K562 (cell line): ENCODE results near the gene CBX4. TPM values are rescaled to one million over a fixed set of nuclear protein-coding genes. Genes with fewer than 3 reads are reported as not detected.

Source experiments
- KAT7 ChIP-seq: sonication (generic); formaldehyde crosslinking; IDR thresholded peaks from 2 replicates; pipeline ENCODE4 v1.8.0; 2022; ENCODE audit warnings: missing genetic modification reagents, mild to moderate bottlenecking, borderline replicate concordance
- PHF8 ChIP-seq: fragments of 200-600 bp; sonication (generic); IDR thresholded peaks from 2 replicates; pipeline ENCODE4 v1.6.1; 2012; ENCODE audit warnings: mixed run types, mild to moderate bottlenecking, inconsistent platforms, low read length, moderate library complexity, borderline replicate concordance
- SOX6 ChIP-seq: fragments of 450-650 bp; IDR thresholded peaks from 2 replicates; pipeline ENCODE4 v1.6.1; 2014; ENCODE audit warnings: mild to moderate bottlenecking
- polyA plus RNA-seq, 8 experiments: library from polyadenylated mRNA; depleted of rRNA in 4 of 8; stranded (reverse) in 5 of 8; unstranded in 3 of 8; fragments of >200 nt; fragmentation: Nextera tagmentation in 2 of 8; fragmentation: Illumina TruSeq in 1 of 8; extraction: Ambion mirVana in 2 of 8; extraction: Trizol in 1 of 8; gene quantifications; 2 replicates each; pipeline versions ENCODE4 v1.2.1 to v1.2.3, GENCODE V29; 2011 to 2014; ENCODE audit warnings: inconsistent platforms in 1 of 8, missing spikeins in 1 of 8
- total RNA-seq, 7 experiments: library from RNA; depleted of rRNA in 6 of 7; stranded (reverse); fragments of >200 nt in 6 of 7; fragmentation: Illumina TruSeq in 2 of 7; extraction: Trizol in 2 of 7; gene quantifications; 2 replicates each; pipeline versions ENCODE4 v1.2.1 to v1.2.3, GENCODE V29; 2011 to 2021; ENCODE audit warnings: low replicate concordance in 1 of 7
- TF ChIP-seq, protein P1 (sequence below), 2 experiments: fragments of 450-650 bp; IDR thresholded peaks; 2 replicates each; pipeline ENCODE4 v1.6.1; 2016; ENCODE audit warnings: mild to moderate bottlenecking in 2 of 2, borderline replicate concordance in 1 of 2, low read depth in 1 of 2, moderate library complexity in 1 of 2
- TF ChIP-seq, protein P2 (sequence below): fragments of 250-450 bp; sonication (Bioruptor Pico); IDR thresholded peaks from 2 replicates; pipeline ENCODE4 v1.4.0; 2020; ENCODE audit warnings: mild to moderate bottlenecking
- TF ChIP-seq, protein P3 (sequence below), 2 experiments: fragments of 450-650 bp; conservative IDR thresholded peaks; 2 replicates each; pipeline ENCODE4 v1.6.1; 2017; ENCODE audit warnings: mild to moderate bottlenecking in 2 of 2, moderate library complexity in 2 of 2

Gene CBX4
- total and polyA plus RNA-seq, 9 of the 15 experiments (the other 6 are each of a cell fraction or from before 2014, with no cell fraction given), result 0.98 to 50.5 (median 10.0) TPM

DNA sequence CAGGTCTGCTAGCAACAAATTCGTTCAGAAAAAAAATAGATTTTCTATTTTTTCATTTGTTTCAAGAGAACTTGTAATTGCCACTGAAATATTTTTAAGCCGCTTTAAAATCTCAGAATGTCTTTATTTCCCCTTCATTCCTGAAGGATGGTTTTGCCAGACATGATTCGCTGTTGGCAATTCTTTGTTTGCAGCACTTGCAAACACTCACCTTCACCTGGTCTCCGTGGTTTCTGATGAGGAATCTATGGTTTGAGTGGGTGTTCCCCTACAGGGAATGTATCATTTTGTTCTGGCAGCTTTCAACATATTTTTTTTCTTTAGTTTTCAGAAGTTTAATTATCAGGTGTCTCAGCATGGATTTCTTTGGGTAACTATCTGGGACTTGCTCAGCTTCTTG is 36.3 kb upstream of the CBX4 start (continued):
- TF ChIP-seq, protein P1, sequence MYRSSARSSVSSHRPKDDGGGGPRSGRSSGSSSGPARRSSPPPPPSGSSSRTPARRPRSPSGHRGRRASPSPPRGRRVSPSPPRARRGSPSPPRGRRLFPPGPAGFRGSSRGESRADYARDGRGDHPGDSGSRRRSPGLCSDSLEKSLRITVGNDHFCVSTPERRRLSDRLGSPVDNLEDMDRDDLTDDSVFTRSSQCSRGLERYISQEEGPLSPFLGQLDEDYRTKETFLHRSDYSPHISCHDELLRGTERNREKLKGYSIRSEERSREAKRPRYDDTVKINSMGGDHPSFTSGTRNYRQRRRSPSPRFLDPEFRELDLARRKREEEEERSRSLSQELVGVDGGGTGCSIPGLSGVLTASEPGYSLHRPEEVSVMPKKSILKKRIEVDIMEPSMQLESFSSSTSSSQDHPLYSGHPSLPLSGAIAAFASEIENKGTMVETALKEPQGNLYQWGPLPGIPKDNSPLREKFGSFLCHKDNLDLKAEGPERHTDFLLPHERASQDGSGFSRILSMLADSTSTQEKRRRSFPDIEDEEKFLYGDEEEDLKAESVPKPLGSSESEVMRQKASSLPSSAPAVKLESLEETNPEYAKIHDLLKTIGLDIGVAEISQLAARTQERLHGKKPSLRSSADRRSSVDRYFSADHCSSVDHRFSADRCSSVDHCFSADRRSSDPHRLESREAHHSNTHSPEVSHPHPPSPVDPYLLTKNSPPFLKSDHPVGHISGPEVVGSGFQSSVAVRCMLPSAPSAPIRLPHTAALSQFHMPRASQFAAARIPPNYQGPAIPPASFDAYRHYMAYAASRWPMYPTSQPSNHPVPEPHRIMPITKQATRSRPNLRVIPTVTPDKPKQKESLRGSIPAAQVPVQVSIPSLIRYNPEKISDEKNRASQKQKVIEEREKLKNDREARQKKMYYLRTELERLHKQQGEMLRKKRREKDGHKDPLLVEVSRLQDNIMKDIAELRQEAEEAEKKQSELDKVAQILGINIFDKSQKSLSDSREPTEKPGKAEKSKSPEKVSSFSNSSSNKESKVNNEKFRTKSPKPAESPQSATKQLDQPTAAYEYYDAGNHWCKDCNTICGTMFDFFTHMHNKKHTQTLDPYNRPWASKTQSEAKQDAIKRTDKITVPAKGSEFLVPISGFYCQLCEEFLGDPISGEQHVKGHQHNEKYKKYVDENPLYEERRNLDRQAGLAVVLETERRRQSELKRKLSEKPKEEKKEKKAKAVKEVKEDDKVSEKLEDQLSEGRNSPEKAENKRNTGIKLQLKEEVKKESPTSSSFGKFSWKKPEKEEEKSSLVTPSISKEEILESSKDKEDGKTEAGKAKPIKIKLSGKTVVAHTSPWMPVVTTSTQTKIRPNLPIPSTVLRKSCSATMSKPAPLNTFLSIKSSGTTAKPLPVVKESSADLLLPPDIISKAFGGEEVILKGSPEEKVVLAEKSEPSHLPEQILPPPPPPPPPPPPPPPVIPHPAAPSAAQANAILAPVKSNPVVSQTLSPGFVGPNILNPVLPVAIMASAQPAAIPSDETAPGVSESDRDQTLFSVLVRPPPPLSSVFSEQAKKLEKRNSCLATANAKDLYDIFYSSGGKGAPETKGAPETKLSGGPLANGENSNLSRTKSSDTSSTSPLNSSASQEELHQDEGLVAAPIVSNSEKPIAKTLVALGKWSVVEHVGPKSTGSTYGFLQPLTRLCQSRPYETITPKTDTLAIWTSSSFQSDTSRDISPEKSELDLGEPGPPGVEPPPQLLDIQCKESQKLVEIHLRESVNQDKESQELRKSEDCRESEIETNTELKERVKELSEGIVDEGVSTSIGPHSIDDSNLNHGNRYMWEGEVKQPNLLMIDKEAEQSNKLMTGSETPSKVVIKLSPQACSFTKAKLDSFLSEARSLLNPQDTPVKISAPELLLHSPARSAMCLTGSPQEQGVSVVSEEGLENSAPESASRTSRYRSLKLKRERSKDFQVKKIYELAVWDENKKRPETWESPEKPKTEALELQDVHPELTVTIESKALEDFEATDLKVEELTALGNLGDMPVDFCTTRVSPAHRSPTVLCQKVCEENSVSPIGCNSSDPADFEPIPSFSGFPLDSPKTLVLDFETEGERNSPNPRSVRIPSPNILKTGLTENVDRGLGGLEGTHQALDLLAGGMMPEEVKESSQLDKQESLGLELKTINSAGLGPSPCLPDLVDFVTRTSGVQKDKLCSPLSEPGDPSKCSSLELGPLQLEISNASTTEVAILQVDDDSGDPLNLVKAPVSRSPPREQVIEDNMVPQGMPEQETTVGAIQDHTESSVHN (IDR thresholded peaks at IDR 0.05; ENCODE audit: borderline replicate concordance in 1 of 2, low read depth in 1 of 2), result no peak
- TF ChIP-seq, protein P2, sequence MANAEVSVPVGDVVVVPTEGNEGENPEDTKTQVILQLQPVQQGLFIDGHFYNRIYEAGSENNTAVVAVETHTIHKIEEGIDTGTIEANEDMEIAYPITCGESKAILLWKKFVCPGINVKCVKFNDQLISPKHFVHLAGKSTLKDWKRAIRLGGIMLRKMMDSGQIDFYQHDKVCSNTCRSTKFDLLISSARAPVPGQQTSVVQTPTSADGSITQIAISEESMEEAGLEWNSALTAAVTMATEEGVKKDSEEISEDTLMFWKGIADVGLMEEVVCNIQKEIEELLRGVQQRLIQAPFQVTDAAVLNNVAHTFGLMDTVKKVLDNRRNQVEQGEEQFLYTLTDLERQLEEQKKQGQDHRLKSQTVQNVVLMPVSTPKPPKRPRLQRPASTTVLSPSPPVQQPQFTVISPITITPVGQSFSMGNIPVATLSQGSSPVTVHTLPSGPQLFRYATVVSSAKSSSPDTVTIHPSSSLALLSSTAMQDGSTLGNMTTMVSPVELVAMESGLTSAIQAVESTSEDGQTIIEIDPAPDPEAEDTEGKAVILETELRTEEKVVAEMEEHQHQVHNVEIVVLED (CRISPR knock-in tag), result no peak
- TF ChIP-seq, protein P3, sequence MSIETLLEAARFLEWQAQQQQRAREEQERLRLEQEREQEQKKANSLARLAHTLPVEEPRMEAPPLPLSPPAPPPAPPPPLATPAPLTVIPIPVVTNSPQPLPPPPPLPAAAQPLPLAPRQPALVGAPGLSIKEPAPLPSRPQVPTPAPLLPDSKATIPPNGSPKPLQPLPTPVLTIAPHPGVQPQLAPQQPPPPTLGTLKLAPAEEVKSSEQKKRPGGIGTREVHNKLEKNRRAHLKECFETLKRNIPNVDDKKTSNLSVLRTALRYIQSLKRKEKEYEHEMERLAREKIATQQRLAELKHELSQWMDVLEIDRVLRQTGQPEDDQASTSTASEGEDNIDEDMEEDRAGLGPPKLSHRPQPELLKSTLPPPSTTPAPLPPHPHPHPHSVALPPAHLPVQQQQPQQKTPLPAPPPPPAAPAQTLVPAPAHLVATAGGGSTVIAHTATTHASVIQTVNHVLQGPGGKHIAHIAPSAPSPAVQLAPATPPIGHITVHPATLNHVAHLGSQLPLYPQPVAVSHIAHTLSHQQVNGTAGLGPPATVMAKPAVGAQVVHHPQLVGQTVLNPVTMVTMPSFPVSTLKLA (conservative IDR thresholded peaks at IDR 0.05), result no peak
- TF ChIP-seq KAT7 (CRISPR knock-in tag) (no peak), SOX6 (no peak), PHF8 (no peak)
